ENCODE results near the gene MED29.

DNA sequence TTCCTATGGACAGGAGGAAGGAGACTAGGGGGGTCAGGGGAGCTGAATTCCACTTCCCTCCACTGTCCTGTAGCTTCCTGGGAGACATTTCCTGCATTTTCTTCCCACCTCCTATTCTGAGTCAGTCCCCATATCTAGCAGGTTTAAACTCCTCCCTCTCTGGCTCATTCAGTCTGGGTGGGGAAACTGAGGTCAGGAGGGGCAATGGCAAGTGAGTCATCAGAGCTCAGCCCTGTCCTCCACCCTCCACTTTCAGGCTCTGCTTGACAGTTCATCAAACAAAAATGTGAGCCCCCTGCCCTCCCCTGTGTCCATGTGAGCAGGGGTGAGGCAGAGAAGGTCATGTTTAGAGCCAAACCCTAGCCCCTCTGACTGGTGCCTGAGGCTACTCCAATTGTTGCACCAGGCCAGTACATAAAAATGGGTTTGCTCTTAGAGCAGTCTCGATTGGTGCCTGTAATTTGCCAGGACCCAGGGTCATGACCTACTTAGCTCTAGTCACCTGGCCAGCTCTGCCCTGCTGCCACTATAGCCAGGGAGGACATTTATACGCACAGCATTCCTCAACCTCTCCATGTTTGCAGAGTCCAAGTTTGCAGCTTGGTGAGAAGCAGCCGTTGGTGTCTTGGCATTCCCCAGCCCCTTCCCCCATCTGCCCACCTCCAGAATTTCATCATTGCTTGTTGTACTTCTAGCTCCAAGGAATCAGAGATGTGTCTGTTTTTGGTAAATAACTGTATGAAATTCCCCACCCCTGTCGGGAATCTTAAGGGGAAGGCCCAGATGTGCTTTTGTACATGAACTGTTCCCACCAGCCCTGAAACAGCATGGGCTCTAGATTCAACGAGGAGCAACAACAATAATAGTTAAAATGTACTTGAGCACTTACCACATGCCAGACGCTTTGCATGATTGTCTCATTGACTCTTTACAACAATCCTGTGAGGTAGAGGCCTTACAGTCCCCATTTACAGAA lies 28.2 kb upstream of the MED29 start:
- TF ChIP-seq, protein P1, sequence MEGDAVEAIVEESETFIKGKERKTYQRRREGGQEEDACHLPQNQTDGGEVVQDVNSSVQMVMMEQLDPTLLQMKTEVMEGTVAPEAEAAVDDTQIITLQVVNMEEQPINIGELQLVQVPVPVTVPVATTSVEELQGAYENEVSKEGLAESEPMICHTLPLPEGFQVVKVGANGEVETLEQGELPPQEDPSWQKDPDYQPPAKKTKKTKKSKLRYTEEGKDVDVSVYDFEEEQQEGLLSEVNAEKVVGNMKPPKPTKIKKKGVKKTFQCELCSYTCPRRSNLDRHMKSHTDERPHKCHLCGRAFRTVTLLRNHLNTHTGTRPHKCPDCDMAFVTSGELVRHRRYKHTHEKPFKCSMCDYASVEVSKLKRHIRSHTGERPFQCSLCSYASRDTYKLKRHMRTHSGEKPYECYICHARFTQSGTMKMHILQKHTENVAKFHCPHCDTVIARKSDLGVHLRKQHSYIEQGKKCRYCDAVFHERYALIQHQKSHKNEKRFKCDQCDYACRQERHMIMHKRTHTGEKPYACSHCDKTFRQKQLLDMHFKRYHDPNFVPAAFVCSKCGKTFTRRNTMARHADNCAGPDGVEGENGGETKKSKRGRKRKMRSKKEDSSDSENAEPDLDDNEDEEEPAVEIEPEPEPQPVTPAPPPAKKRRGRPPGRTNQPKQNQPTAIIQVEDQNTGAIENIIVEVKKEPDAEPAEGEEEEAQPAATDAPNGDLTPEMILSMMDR (IDR thresholded peaks at IDR 0.05; ENCODE audit: low read length), result no peak
- TF ChIP-seq EZH2 (optimal IDR thresholded peaks at IDR 0.05; ENCODE audit: low read depth, low read length), result no peak
